GM18861 (cell line): ENCODE measurements around the gene GNAO1.
A peak's percentile ranks its signal among the peaks of the same experiment; 100 is the strongest.

Experiments
- ATAC-seq: cut with Tn5 transposase; IDR thresholded peaks from one replicate; pipeline ENCODE4 v1.9.1; 2021; ENCODE audit not compliant: unreplicated experiment

The GNAO1 gene

GRCh38 chr16:56198006-56198754 is 6.9 kb downstream of the GNAO1 start:
- no peak for ATAC-seq

GRCh38 chr16:56198755-56199114 is 7.4 kb downstream of the GNAO1 start:
- ATAC-seq: no peak

GRCh38 chr16:56199164-56199563 is 7.9 kb downstream of the GNAO1 start:
- ATAC-seq: peak; percentile 44

GRCh38 chr16:56201030-56201429 is 9.7 kb downstream of the GNAO1 start:
- ATAC-seq: no peak

- no peak for ATAC-seq
Observed at GRCh38 chr16:56202036-56202435, 10.7 kb downstream of the GNAO1 start.

GRCh38 chr16:56203052-56203451 is 11.8 kb downstream of the GNAO1 start:
- ATAC-seq: peak; percentile 56

GRCh38 chr16:56204816-56205215 is 13.5 kb downstream of the GNAO1 start:
- no peak for ATAC-seq

- ATAC-seq: no peak
Observed at GRCh38 chr16:56206951-56207350, 15.7 kb downstream of the GNAO1 start.

GRCh38 chr16:56207421-56207820 is 16.1 kb downstream of the GNAO1 start:
- ATAC-seq: no peak

GRCh38 chr16:56211435-56211981 is 20.2 kb downstream of the GNAO1 start:
- no peak for ATAC-seq

GRCh38 chr16:56212144-56212543 is 20.9 kb downstream of the GNAO1 start:
- ATAC-seq: no peak

- ATAC-seq: no peak
Observed at GRCh38 chr16:56221995-56222394, 30.7 kb downstream of the GNAO1 start.

GRCh38 chr16:56222474-56222997 is 31.2 kb downstream of the GNAO1 start:
- no peak for ATAC-seq

- no peak for ATAC-seq
Observed at GRCh38 chr16:56225017-56225742, 33.9 kb downstream of the GNAO1 start.

GRCh38 chr16:56226187-56226586 is 34.9 kb downstream of the GNAO1 start:
- no peak for ATAC-seq

GRCh38 chr16:56226845-56227525 is 35.7 kb downstream of the GNAO1 start:
- no peak for ATAC-seq

GRCh38 chr16:56227936-56228335 is 36.6 kb downstream of the GNAO1 start:
- no peak for ATAC-seq

GRCh38 chr16:56228476-56228875 is 37.2 kb downstream of the GNAO1 start:
- ATAC-seq: no peak

GRCh38 chr16:56233795-56234566 is 42.7 kb downstream of the GNAO1 start:
- ATAC-seq: no peak

GRCh38 chr16:56234737-56235136 is 43.4 kb downstream of the GNAO1 start:
- ATAC-seq: no peak

- no peak for ATAC-seq
Observed at GRCh38 chr16:56237451-56237930, 46.2 kb downstream of the GNAO1 start.
